ENCODE results near the gene HNRNPF. TPM values are rescaled to one million over a fixed set of nuclear protein-coding genes. Genes with fewer than 3 reads are reported as not detected.

HNRNPF gene
- total RNA-seq, 2 donors from 2014 or later: 283 to 299 TPM

- H3K4me3 Mint-ChIP-seq: peak overlapping the region; percentile 91
- H3K27me3 ChIP-seq (ENCODE audit: control insufficient read depth, insufficient read depth, low read length, poor library complexity, severe bottlenecking): no peaks in the 10 kb centered on the region
- H3K9me3 ChIP-seq (ENCODE audit: control insufficient read depth, low read length): no peaks in the 10 kb centered on the region
- H3K27me3 Mint-ChIP-seq (ENCODE audit: insufficient read depth): peaks cover 8% of the 10 kb centered on the region
- H3K4me1 ChIP-seq (ENCODE audit: control insufficient read depth, insufficient read depth, low read length): peaks cover 3% of the 10 kb centered on the region
- WGBS, 2 experiments (ENCODE audit: insufficient coverage in 1 of 2, insufficient read length in 1 of 2): 52 to 55% methylated on average over 17 to 21 of the region's 21 CpGs
- no peak for TF ChIP-seq CTCF (conservative IDR thresholded peaks at IDR 0.05)
- no peak for DNase-seq
- H3K4me1 Mint-ChIP-seq: peaks cover 5% of the 10 kb centered on the region
- no peaks in the 10 kb centered on the region for H3K36me3 ChIP-seq (ENCODE audit: control insufficient read depth, insufficient read depth, low read length)
- H3K9me3 Mint-ChIP-seq: no peaks in the 10 kb centered on the region
- H3K36me3 Mint-ChIP-seq (ENCODE audit: low read depth): no peaks in the 10 kb centered on the region
- H3K27ac ChIP-seq (ENCODE audit: low read depth, low read length): no peak overlapping the region
- H3K4me3 ChIP-seq (ENCODE audit: low read length): peak overlapping the region; percentile 75
- peak overlapping the region; percentile 91 for H3K27ac Mint-ChIP-seq
- H3K9ac ChIP-seq (ENCODE audit: extremely low read depth, low read length, poor library complexity, severe bottlenecking): no peak overlapping the region
These were observed 47.3 kb downstream of the HNRNPF start for GRCh38 chr10:43361547-43362190.

GRCh38 chr10:43360086-43360485, 48.9 kb downstream of the HNRNPF start:
- H3K27me3 Mint-ChIP-seq (ENCODE audit: insufficient read depth): peaks cover 6% of the 10 kb centered on the region
- 92 to 94% methylated on average over 4 to 6 of the region's 6 CpGs for WGBS, 2 experiments (ENCODE audit: insufficient coverage in 1 of 2, insufficient read length in 1 of 2)
- peaks cover 14% of the 10 kb centered on the region for H3K4me1 Mint-ChIP-seq
- no peaks in the 10 kb centered on the region for H3K9me3 ChIP-seq (ENCODE audit: control insufficient read depth, low read length)
- peaks cover 3% of the 10 kb centered on the region for H3K4me1 ChIP-seq (ENCODE audit: control insufficient read depth, insufficient read depth, low read length)
- H3K36me3 ChIP-seq (ENCODE audit: control insufficient read depth, insufficient read depth, low read length): no peaks in the 10 kb centered on the region
- DNase-seq: no peak
- no peaks in the 10 kb centered on the region for H3K27me3 ChIP-seq (ENCODE audit: control insufficient read depth, insufficient read depth, low read length, poor library complexity, severe bottlenecking)
- no peak overlapping the region for H3K4me3 ChIP-seq (ENCODE audit: low read length)
- no peaks in the 10 kb centered on the region for H3K9me3 Mint-ChIP-seq
- H3K9ac ChIP-seq (ENCODE audit: extremely low read depth, low read length, poor library complexity, severe bottlenecking): no peak overlapping the region
- H3K27ac ChIP-seq (ENCODE audit: low read depth, low read length): no peak overlapping the region
- no peaks in the 10 kb centered on the region for H3K36me3 Mint-ChIP-seq (ENCODE audit: low read depth)
- no peak for TF ChIP-seq CTCF (conservative IDR thresholded peaks at IDR 0.05)
- peak overlapping the region; percentile 91 for H3K4me3 Mint-ChIP-seq
- no peak overlapping the region for H3K27ac Mint-ChIP-seq

GRCh38 chr10:43355749-43356371, 53.1 kb downstream of the HNRNPF start:
- no peak overlapping the region for H3K27ac Mint-ChIP-seq
- Histone ChIP-seq H3K4me1 (ENCODE audit: control insufficient read depth, insufficient read depth, low read length) (peaks cover 5% of the 10 kb centered on the region), H3K4me3 (ENCODE audit: low read length) (no peak overlapping the region), H3K27me3 (ENCODE audit: control insufficient read depth, insufficient read depth, low read length, poor library complexity, severe bottlenecking) (no peaks in the 10 kb centered on the region), H3K27ac (ENCODE audit: low read depth, low read length) (no peak overlapping the region), H3K36me3 (ENCODE audit: control insufficient read depth, insufficient read depth, low read length) (no peaks in the 10 kb centered on the region), H3K9me3 (ENCODE audit: control insufficient read depth, low read length) (no peaks in the 10 kb centered on the region), H3K9ac (ENCODE audit: extremely low read depth, low read length, poor library complexity, severe bottlenecking) (no peak overlapping the region)
- DNase-seq: no peak
- H3K4me1 Mint-ChIP-seq: peaks cover 25% of the 10 kb centered on the region
- no peak for TF ChIP-seq CTCF (conservative IDR thresholded peaks at IDR 0.05)
- 76 to 86% methylated on average over 2 to 4 of the region's 4 CpGs for WGBS, 2 experiments (ENCODE audit: insufficient coverage in 1 of 2, insufficient read length in 1 of 2)
- H3K9me3 Mint-ChIP-seq: no peaks in the 10 kb centered on the region
- H3K4me3 Mint-ChIP-seq: no peak overlapping the region
- no peaks in the 10 kb centered on the region for H3K36me3 Mint-ChIP-seq (ENCODE audit: low read depth)
- no peaks in the 10 kb centered on the region for H3K27me3 Mint-ChIP-seq (ENCODE audit: insufficient read depth)
